Glomerular endothelial cell (primary cell): ENCODE measurements around the gene LARP6. TPM values are rescaled to one million over a fixed set of nuclear protein-coding genes. Genes with fewer than 3 reads are reported as not detected.

Experiments
- DNase-seq: peaks from one replicate; pipeline ENCODE4 v3.0.0-alpha.2; 2011; ENCODE audit warnings: low read depth, low spot score; ENCODE audit errors: extremely low read depth
- total RNA-seq: library from RNA; depleted of rRNA; stranded (reverse); fragments of >200 nt; gene quantifications from 2 replicates; pipeline ENCODE4 v1.2.3, GENCODE V29; 2015

Gene LARP6
- total RNA-seq, 1 donor from 2014 or later = 48.9 TPM

- DNase-seq = no peak
Measured at GRCh38 chr15:70796516-70797310, 57.2 kb downstream of the LARP6 start.

DNA sequence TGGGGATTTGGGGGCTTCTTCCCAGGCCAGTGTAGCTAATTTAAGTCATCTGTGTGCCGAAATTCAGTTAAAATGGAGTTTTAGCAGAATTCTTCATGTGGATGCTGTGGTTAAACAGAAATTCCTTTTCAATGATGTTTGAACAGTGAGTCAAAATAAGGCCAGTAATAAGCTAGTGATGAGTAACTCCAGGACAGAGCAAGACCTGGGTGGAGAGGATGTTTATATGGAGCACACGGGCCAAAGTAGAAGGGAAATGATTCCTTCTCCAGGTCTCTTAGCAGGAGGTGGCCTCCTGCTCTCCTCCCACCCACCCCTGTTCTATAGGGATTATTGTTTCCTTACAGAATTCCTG, 58.7 kb downstream of the LARP6 start:
- DNase-seq = no peak

DNA sequence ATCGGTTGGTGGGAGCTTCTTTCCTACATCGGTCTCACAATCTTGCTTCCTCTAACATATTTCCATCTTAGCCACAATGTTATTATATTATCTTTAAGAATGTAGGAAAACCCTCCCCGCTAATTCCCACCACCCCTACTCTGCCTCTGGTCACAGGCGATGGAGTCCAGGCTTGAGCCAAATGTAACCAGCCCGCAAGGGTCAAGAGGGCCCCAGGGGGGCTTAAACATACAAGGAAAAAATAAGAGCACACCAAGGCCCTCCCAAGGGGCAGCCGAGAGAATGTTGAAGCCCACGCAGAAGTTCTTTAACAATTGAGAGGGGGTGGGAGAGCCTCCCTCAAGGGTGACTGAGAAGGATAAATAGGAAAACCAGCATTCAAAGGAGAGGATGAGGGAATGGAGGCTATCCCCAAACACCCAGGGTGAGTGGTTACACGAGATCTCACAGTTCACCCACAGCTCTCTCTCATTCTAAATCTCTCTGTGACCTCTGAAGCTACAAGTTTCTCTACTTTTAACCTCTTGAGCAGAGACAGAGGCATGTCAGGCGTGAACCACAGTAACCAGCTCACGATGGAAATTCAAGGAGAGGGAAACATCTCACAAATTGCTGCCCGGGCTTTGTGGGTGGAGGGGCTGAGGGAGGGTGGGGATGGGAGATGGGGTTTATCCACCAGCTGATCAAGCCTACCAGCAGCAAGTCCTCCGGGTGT, 59.2 kb downstream of the LARP6 start:
- no peak for DNase-seq

DNA sequence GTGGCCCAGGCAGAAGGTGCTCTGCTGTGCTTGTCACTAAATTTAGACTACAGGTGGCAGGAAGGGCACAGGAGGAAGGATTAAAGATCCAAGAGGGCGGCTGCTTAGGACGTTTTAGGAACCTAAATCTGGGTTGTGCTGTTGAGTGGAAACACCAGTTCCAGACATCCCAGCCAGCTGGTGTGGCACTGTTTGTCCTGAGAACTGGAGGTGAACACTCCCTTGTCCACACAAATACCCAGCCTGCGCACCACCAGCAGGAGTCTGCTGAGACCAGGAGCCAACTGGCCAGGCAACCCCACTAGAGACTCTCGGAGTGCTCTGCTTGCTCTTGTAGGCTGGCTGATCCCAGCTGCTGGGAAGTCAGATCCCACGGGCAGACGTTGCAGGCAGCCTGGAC, 60.3 kb downstream of the LARP6 start:
- DNase-seq = no peak

DNA sequence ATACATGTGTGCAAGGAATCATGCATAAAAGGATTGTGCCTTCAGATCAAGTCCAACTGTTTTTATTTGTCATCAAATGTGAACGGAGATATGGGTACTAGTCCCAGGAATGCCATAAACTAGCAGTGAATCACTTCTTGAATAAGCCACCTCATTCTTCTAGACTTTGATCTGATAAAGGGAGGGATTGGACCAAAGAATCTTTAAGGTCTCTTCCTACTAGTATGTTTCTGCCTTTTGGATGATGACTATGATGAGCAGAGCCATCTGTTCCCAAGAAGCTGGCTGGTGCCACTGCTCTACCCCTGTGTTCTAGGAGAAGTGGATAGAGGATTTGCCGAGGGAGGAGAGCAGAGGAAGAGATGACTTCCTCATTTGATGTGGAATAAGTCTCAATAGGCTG, 61.8 kb downstream of the LARP6 start:
- no peak for DNase-seq

DNA sequence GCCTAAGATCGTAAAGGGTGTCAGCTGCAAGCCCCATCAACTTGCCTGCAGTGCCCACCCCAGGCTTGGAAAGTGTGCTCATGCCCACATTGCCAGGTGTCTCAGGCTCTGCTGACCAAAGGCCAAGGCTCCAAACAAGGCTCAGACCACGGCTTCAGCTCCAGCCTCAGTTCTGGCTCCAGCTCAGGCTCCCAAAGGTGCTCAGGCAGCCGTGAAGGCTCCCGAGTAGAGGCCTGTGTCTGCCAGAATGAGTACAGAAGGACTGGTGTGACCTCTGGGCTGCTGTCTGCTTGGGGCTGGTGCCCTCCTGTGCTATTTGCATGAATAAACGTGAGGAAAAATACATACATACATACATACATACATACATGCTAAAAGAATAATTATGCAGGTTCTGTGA, 62.7 kb downstream of the LARP6 start:
- DNase-seq = no peak

DNA sequence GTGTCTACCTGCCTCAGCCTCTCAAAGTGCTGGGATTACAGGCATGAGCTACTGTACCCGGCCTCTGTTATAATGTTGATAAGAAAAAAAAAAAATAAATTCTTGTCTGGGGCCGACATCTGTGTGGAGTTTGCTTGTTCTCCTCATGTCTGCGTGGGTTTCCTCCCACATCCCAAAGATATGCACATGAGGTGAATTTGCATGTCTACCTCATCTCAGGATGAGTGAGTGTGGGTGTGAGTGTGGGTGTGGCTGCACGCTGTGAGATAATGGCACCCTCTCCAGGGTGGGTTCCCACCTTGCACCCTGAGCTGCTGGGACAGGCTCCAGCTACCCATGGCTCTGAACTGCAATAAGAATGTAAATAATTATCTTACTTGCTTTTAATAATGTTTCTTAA, 64.7 kb downstream of the LARP6 start:
- no peak for DNase-seq

GRCh38 chr15:70788114-70789049, 65.6 kb downstream of the LARP6 start:
- no peak for DNase-seq

DNA sequence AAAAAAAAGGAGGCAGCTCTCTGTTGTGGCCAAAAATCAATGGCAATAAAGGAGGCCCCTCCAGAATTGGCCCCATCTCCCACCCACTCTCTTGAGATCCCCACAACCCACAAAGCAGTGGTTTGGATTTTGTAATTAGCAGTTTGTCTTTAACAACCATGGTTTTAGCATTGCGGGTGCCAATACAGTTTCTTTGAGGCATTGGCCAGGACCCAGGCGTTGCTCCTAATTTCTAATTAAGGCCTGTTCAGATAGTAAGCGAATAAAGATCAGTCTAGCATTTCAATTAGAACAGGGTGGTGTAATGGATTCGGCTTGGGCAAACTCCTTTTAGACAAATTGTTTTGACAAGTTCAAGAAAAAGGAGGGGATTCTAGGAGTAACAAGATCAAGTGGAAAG, 67.0 kb downstream of the LARP6 start:
- no peak for DNase-seq

DNA sequence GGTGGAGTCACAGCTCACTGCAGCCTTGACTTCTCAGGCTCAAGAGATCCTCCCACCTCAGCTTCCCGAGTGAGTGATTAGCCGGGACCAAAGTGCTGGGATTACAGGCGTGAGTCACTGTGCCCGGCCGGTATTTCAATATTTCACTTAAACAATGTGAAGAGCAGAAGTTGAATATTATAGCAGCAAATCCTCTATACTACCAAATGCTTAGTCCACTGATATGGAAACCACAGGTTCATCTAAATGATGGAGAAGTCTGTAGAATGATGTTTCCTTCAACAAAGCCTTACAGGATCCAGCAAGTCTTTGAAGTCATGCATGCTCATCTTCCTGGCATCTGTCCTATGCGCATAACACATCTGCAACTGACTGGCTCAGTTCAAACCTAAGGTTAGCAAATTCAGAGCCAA, 70.3 kb downstream of the LARP6 start:
- no peak for DNase-seq

DNA sequence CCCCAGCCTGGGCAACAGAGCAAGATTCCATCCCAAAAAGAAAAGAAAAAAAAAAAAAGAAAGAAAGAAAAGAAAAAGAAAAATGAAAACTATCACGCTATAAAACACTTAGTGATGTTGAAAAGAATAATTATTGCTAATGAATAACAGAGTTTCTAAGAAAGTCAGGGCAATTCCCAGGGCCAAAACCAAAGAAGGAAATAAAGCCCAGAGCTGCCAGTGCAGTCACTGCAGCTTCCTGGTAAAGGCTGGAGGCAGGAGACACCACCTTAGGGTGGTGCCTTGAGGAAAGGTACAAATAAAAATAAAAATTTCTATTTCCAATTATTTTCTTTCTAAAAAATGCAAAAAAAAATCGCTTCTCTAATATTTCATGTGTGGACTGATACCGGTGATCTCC, 70.9 kb downstream of the LARP6 start:
- DNase-seq = no peak

- no peak for DNase-seq
Measured at GRCh38 chr15:70781236-70781635, 72.7 kb downstream of the LARP6 start.

Other genes with a start within 250 kb of the LARP6 start
- gene UACA, start 90.6 kb downstream of the LARP6 start, total RNA-seq = 118 and 247 TPM in 2 replicates
- 3.0 and 4.4 TPM in 2 replicates for gene THAP10, start 38.3 kb upstream of the LARP6 start, total RNA-seq
- 4.5 and 6.7 TPM in 2 replicates for gene LRRC49, start 38.7 kb upstream of the LARP6 start, total RNA-seq